22Rv1 (cell line): ENCODE data around the gene IQGAP1.

Experiments
- H3K27ac ChIP-seq: fragments of 450-650 bp; 2 replicates; pipeline ENCODE4 v1.5.1; 2017
- CTCF ChIP-seq: fragments of 450-650 bp; IDR thresholded peaks from 2 replicates; pipeline ENCODE4 v1.5.1; 2017; ENCODE audit warnings: mild to moderate bottlenecking
- ZFX ChIP-seq: fragments of 450-650 bp; IDR thresholded peaks from 2 replicates; pipeline ENCODE4 v1.6.1; 2017; ENCODE audit warnings: antibody characterized with exemption, borderline replicate concordance

Gene IQGAP1

DNA sequence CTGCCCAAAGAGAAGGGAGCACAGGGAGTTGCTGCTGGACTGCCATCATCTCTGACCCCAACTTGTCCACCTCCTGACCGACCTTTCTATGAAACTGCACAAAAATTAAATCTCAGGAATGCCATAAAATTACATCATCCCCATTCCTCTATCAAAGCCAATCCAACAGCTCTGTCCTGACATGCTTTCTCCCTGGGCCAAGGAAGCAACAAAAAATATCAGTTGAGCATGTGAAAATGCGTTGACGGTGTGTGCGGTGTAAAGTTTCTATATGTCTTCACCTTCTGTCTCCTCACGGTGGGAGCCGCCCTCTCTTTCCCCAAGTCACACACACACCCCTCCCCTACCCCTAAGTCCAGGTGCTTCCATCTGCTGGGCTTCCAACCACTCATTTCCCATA, 39.6 kb upstream of the IQGAP1 start:
- no peak overlapping the region for H3K27ac ChIP-seq
- no peak for TF ChIP-seq ZFX
- TF ChIP-seq CTCF, result no peak

DNA sequence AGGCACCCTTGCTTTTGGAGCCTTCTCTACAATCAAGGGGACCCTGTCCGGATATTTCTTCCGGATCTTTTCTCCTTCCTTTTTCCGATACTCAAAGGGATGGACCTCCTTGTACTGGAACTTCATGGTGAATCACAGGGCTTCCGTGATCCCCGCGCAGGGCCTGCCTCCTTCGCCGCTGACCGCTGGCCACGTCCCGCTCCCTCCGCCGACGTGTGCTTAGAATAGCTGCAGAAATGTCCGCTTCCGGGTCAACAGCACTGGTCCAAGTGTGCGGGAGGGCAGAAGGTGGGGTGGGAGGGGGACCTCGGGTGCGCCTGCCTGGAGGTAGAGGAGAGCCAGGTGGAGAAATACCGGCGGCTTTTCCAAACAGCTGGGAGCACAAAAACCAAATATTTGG, 39.0 kb upstream of the IQGAP1 start:
- no peak overlapping the region for H3K27ac ChIP-seq
- TF ChIP-seq ZFX (no peak), CTCF (no peak)

- H3K27ac ChIP-seq, result no peak overlapping the region
- TF ChIP-seq ZFX (no peak), CTCF (no peak)
Measured at GRCh38 chr15:90349821-90350220, 38.2 kb upstream of the IQGAP1 start.

- no peak overlapping the region for H3K27ac ChIP-seq
Measured at GRCh38 chr15:90351479-90352106, 36.4 kb upstream of the IQGAP1 start.

DNA sequence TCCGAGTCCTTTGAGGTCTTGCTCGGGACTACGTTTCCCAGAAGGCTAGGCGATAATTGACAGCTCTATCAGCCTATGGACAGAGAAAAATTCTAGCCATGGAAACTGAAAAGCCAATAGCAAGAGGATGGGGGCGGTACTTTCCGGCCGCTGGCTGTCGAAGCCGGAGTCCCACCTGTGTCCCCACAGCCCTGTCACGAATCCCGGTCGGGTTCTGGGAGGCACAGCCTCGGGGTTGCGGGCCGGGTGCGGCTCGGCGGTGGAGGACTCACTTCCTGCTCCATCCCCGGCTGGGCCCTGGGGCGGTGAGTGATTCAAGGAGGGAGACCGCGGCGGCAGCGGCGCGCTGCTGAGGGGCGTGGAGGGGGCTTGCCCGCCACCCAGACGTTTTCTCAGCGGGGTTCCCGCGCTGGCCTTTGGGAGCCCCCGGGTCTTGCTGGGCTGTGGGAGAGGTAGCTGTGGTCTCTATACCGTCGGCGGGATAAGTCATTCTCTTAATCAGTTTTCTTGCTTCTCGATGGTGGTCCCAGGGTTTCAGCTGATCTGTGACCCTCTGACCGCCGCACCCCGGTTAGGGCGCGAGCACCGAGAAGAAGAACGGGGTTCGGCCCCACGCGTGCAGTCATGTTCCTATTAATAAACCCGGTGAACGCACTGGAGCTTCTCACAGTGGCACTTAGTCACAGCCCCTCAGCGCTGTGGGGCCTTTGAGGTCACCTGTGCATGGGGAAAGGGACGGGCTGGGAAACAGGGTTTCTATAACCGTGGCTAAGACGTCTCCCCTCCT, 35.7 kb upstream of the IQGAP1 start, which contains the start of gene ZNF774:
Gene ZNF774 (plus strand): TSS at position 178 of the 787 bp plus-strand sequence. CDS start 2,377 bp downstream, outside the sequence.
- H3K27ac ChIP-seq, result peak within 1 kb of the TSS; percentile 44
- no peak for TF ChIP-seq CTCF
- no peak for TF ChIP-seq ZFX

More at GRCh38 chr15:90351479-90352106, 36.4 kb upstream of the IQGAP1 start:
- TF ChIP-seq CTCF, result no peak

DNA sequence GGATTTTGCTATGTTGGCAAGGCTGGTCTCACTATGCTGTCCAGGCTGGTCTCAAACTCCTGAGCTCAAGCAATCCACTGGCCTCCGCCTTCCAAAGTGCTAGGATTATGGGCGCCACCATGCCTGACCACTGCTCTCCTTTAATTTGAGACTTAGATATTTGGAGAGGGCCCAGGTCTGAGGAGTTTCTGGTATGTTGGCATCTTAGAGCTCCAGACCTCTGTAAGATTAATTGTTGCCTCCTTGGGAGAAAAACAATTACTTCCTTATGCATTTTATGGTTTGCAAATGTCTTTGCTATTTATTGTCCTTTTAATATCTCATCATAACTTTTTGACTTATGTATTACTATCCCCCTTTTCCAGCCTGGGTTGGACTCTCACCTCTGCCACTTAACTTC, 33.1 kb upstream of the IQGAP1 start:
- TF ChIP-seq ZFX (no peak), CTCF (no peak)
- H3K27ac ChIP-seq, result no peak overlapping the region
